PC-3 (cell line): ENCODE data around the gene XRCC2. TPM values are rescaled to one million over a fixed set of nuclear protein-coding genes. Genes with fewer than 3 reads are reported as not detected.

Experiments used
- ATAC-seq: fragments of 200-7000 bp; cut with Tn5 transposase; 2 replicates; pipeline ENCODE4 v1.9.1; 2020; ENCODE audit warnings: mild to moderate bottlenecking, moderate library complexity
- BruUV-seq: library from RNA; stranded (reverse); fragments of 400-500 nt; replicated peaks from 2 replicates; lab custom pipeline; 2021; lab: Mats Ljungman, UMichigan
- CTCF ChIA-PET: fragments of 300-600 bp; sonication (Branson Sonifier 250); formaldehyde crosslinking; loops from one replicate; lab custom pipeline; 2022; ENCODE audit warnings: antibody characterized with exemption; lab: Charles Lee
- POLR2A ChIA-PET: fragments of 300-600 bp; sonication (Branson Sonifier 250); formaldehyde crosslinking; loops from one replicate; lab custom pipeline; 2022; ENCODE audit warnings: antibody characterized with exemption; ENCODE audit not compliant: unreplicated experiment; lab: Charles Lee
- DNase-seq: peaks from one replicate; pipeline ENCODE4 v3.0.0-alpha.2; 2015
- H2AFZ ChIP-seq: fragments of 300-600 bp; sonication (generic); 2 replicates; pipeline ENCODE4 v1.6.0; 2016; ENCODE audit warnings: antibody characterized with exemption, low read length
- H3F3A ChIP-seq: fragments of 300-600 bp; sonication (generic); one replicate; pipeline ENCODE4 v1.6.0; 2017; ENCODE audit warnings: antibody characterized with exemption, low read length, control low read depth, mild to moderate bottlenecking; ENCODE audit not compliant: unreplicated experiment
- H3K27ac ChIP-seq: fragments of 300-600 bp; sonication (generic); 2 replicates; pipeline ENCODE4 v1.5.1; 2016; ENCODE audit warnings: mild to moderate bottlenecking, low read length
- H3K27me3 ChIP-seq: fragments of 300-600 bp; sonication (generic); 2 replicates; pipeline ENCODE4 v1.6.1; 2016; ENCODE audit warnings: low read length, mixed read lengths
- H3K36me3 ChIP-seq: fragments of 300-600 bp; sonication (generic); 2 replicates; pipeline ENCODE4 v1.6.1; 2016; ENCODE audit warnings: low read depth, mixed run types, low read length, mixed read lengths
- H3K4me1 ChIP-seq: fragments of 300-600 bp; sonication (generic); 2 replicates; pipeline ENCODE4 v1.5.1; 2016; ENCODE audit warnings: low read length; ENCODE audit not compliant: insufficient read depth
- H3K4me2 ChIP-seq: fragments of 300-600 bp; sonication (generic); 2 replicates; pipeline ENCODE4 v1.6.0; 2016; ENCODE audit warnings: low read length
- H3K4me3 ChIP-seq: fragments of 300-600 bp; sonication (generic); 2 replicates; pipeline ENCODE4 v1.5.1; 2016; ENCODE audit warnings: mild to moderate bottlenecking, low read length, mixed read lengths
- H3K79me2 ChIP-seq: fragments of 300-600 bp; sonication (generic); 2 replicates; pipeline ENCODE4 v1.6.1; 2017; ENCODE audit warnings: low read length, mixed read lengths
- H3K9ac ChIP-seq: fragments of 300-600 bp; sonication (generic); 2 replicates; pipeline ENCODE4 v1.6.0; 2016; ENCODE audit warnings: mild to moderate bottlenecking, low read length
- H3K9me2 ChIP-seq: fragments of 300-600 bp; sonication (generic); replicated peaks from 2 replicates; pipeline ENCODE4 v1.6.1; 2016; ENCODE audit warnings: mixed run types, low read length, mixed read lengths
- H3K9me3 ChIP-seq: fragments of 300-600 bp; sonication (generic); 2 replicates; pipeline ENCODE4 v1.6.1; 2016; ENCODE audit warnings: low read length, mixed read lengths
- H4K20me1 ChIP-seq: fragments of 300-600 bp; sonication (generic); 2 replicates; pipeline ENCODE4 v1.6.1; 2016; ENCODE audit warnings: low read length, mixed read lengths
- CTCF ChIP-seq: fragments of 300-600 bp; sonication (generic); conservative IDR thresholded peaks from 2 replicates; pipeline ENCODE4 v1.5.1; 2017; ENCODE audit warnings: antibody characterized with exemption, low read depth, mild to moderate bottlenecking, low read length
- EZH2 ChIP-seq: fragments of 300-600 bp; sonication (generic); IDR thresholded peaks from one replicate; pipeline ENCODE4 v1.6.1; 2017; ENCODE audit warnings: antibody characterized with exemption, mild to moderate bottlenecking, low read length; ENCODE audit not compliant: unreplicated experiment
- EZH2phosphoT487 ChIP-seq: fragments of 300-600 bp; sonication (generic); IDR thresholded peaks from 2 replicates; pipeline ENCODE4 v1.6.1; 2018; ENCODE audit warnings: mild to moderate bottlenecking, antibody characterized with exemption, low read length, borderline replicate concordance
- intact Hi-C: fragments of 100-400 bp; cut with micrococcal nuclease; formaldehyde crosslinking; loops from 2 replicates; pipeline ENCODE4 v1.9.0; 2023
- total RNA-seq: library from RNA; depleted of rRNA; stranded (reverse); fragments of >200 nt; gene quantifications from 2 replicates; pipeline ENCODE4 v1.2.3, GENCODE V29; 2014

Gene XRCC2
- total RNA-seq, 1 experiment from 2014 or later: 18.7 TPM

- H3K36me3 ChIP-seq: no peaks in the 10 kb centered on the region
- no peak overlapping the region for H3K27ac ChIP-seq
- H3K9me2 ChIP-seq: no peaks in the 10 kb centered on the region
- BruUV-seq: no TSS peak
- no peak overlapping the region for H2AFZ ChIP-seq
- TF ChIP-seq EZH2phosphoT487: no peak
- H3K79me2 ChIP-seq: no peaks in the 10 kb centered on the region
- H3K4me1 ChIP-seq: no peaks in the 10 kb centered on the region
- no peaks in the 10 kb centered on the region for H3K9me3 ChIP-seq
- POLR2A ChIA-PET: no interaction called here
- DNase-seq (no peak), ATAC-seq (no peak)
- CTCF ChIA-PET: no interaction called here
- H3K9ac ChIP-seq: no peak overlapping the region
- intact Hi-C loops: no loop called here
- H3K4me2 ChIP-seq: no peak overlapping the region
- H4K20me1 ChIP-seq: no peaks in the 10 kb centered on the region
- no peak overlapping the region for H3K4me3 ChIP-seq
- H3F3A ChIP-seq: no peaks in the 10 kb centered on the region
- peaks cover 5% of the 10 kb centered on the region; the same call in 1 of the 2 replicates for H3K27me3 ChIP-seq
Observed at GRCh38 chr7:152601305-152601798, 74.6 kb downstream of the XRCC2 start.

DNA sequence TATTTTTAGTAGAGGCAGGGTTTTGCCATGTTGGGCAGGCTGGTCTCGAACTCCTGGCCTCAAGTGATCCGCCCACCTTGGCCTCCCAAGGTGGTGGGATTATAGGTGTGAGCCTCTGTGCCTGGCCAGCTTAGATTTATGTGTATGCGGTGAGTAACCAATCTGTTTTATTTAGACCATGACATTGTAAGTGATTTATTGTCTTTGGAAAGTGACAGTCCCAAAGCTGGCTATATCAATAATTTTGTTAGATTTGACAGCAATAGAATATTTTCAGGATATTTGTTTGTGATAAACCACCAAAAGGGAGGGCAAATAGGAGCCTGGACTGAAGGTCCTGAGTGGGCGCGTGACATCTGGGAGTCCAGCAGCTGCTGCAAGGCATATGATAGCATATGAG lies 75.7 kb downstream of the XRCC2 start:
- H3K27ac ChIP-seq: no peak overlapping the region
- no peaks in the 10 kb centered on the region for H3K4me1 ChIP-seq
- POLR2A ChIA-PET: no interaction called here
- no peak for TF ChIP-seq CTCF
- no peak for TF ChIP-seq EZH2
- no peak for TF ChIP-seq EZH2phosphoT487
- no peaks in the 10 kb centered on the region for H3K9me2 ChIP-seq
- H3K79me2 ChIP-seq: no peaks in the 10 kb centered on the region
- ATAC-seq (no peak), DNase-seq (no peak)
- H4K20me1 ChIP-seq: no peaks in the 10 kb centered on the region
- no peaks in the 10 kb centered on the region for H3K36me3 ChIP-seq
- H3K9ac ChIP-seq: no peak overlapping the region
- no peak overlapping the region for H2AFZ ChIP-seq
- intact Hi-C loops: no loop called here
- no TSS peak for BruUV-seq
- no peak overlapping the region for H3K4me2 ChIP-seq
- H3K4me3 ChIP-seq: no peak overlapping the region
- CTCF ChIA-PET: no interaction called here
- no peaks in the 10 kb centered on the region for H3F3A ChIP-seq
- H3K27me3 ChIP-seq: peaks cover 5% of the 10 kb centered on the region; the same call in 1 of the 2 replicates
- no peaks in the 10 kb centered on the region for H3K9me3 ChIP-seq

DNA sequence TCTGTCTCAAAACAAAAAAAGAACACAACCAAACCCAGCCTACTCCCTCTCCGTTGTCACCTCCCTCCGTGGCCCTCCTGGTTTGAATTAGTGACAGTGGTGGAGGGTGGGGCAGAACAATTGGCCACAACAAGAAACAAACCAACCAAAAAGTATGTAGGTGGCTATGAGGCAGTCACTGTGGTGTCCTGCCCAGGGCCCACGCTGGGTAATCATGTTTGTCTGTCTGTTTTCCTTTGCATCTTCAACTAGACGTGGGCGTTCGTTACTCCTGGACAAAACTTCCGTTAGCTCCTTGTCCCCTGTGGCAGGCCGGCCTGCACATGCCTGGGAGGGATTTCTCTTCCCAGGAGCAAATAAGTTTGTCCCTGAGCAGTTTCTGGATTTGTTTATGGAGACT lies 78.4 kb downstream of the XRCC2 start:
- H3K9me3 ChIP-seq: no peaks in the 10 kb centered on the region
- H3K9me2 ChIP-seq: no peaks in the 10 kb centered on the region
- intact Hi-C loops: no loop called here
- no TSS peak for BruUV-seq
- no peak overlapping the region for H2AFZ ChIP-seq
- no peak overlapping the region for H3K9ac ChIP-seq
- ATAC-seq (no peak), DNase-seq (no peak)
- TF ChIP-seq EZH2phosphoT487 (no peak), EZH2 (no peak), CTCF (no peak)
- ChIA-PET POLR2A (interaction anchor here (0.7 kb wide), 1 partner anchor 293 kb away, joined by 8 read pairs; no protein-coding TSS in a partner anchor), CTCF (no interaction called here)
- H3K27ac ChIP-seq: no peak overlapping the region
- no peaks in the 10 kb centered on the region for H3K4me1 ChIP-seq
- no peak overlapping the region for H3K4me2 ChIP-seq
- no peaks in the 10 kb centered on the region for H3K36me3 ChIP-seq
- H3F3A ChIP-seq: no peaks in the 10 kb centered on the region
- no peak overlapping the region for H3K4me3 ChIP-seq
- H3K27me3 ChIP-seq: no peaks in the 10 kb centered on the region
- H4K20me1 ChIP-seq: no peaks in the 10 kb centered on the region
- no peaks in the 10 kb centered on the region for H3K79me2 ChIP-seq
